GM19351 (cell line): ENCODE data around the gene FAM120AOS.

Source experiments
- ATAC-seq: cut with Tn5 transposase; IDR thresholded peaks from one replicate; pipeline ENCODE4 v1.9.1; 2021; ENCODE audit warnings: mild to moderate bottlenecking, moderate library complexity; ENCODE audit not compliant: unreplicated experiment

FAM120AOS gene

GRCh38 chr9:93453047-93453914, at the start of gene FAM120AOS:
FAM120AOS (minus strand) TSS chr9:93453581; CDS start chr9:93452709, 872 bp downstream.
- peak; percentile 58 for ATAC-seq

GRCh38 chr9:93501406-93501805, 48.0 kb upstream of the FAM120AOS start:
- ATAC-seq = no peak

GRCh38 chr9:93500571-93501298, 47.4 kb upstream of the FAM120AOS start:
- no peak for ATAC-seq

- ATAC-seq = no peak
Observed at GRCh38 chr9:93496285-93496684, 42.9 kb upstream of the FAM120AOS start.

GRCh38 chr9:93493949-93494348, 40.6 kb upstream of the FAM120AOS start:
- ATAC-seq = no peak

GRCh38 chr9:93492327-93492726, 38.9 kb upstream of the FAM120AOS start:
- ATAC-seq = no peak

- ATAC-seq = no peak
Observed at GRCh38 chr9:93491593-93492232, 38.3 kb upstream of the FAM120AOS start.

- ATAC-seq = no peak
Observed at GRCh38 chr9:93488244-93488643, 34.9 kb upstream of the FAM120AOS start.

- no peak for ATAC-seq
Observed at GRCh38 chr9:93486268-93486667, 32.9 kb upstream of the FAM120AOS start.

- no peak for ATAC-seq
Observed at GRCh38 chr9:93483497-93483896, 30.1 kb upstream of the FAM120AOS start.

- no peak for ATAC-seq
Observed at GRCh38 chr9:93480728-93481324, 27.4 kb upstream of the FAM120AOS start.

- no peak for ATAC-seq
Observed at GRCh38 chr9:93480262-93480661, 26.9 kb upstream of the FAM120AOS start.

- ATAC-seq = no peak
Observed at GRCh38 chr9:93479726-93480125, 26.3 kb upstream of the FAM120AOS start.

- ATAC-seq = no peak
Observed at GRCh38 chr9:93477397-93477796, 24.0 kb upstream of the FAM120AOS start.

- ATAC-seq = no peak
Observed at GRCh38 chr9:93476924-93477323, 23.5 kb upstream of the FAM120AOS start.

GRCh38 chr9:93475856-93476255, 22.5 kb upstream of the FAM120AOS start:
- ATAC-seq = no peak

- ATAC-seq = no peak
Observed at GRCh38 chr9:93475108-93475507, 21.7 kb upstream of the FAM120AOS start.

- ATAC-seq = no peak
Observed at GRCh38 chr9:93473411-93473810, 20.0 kb upstream of the FAM120AOS start.

- no peak for ATAC-seq
Observed at GRCh38 chr9:93471124-93471523, 17.7 kb upstream of the FAM120AOS start.

GRCh38 chr9:93470391-93470790, 17.0 kb upstream of the FAM120AOS start:
- ATAC-seq = no peak

GRCh38 chr9:93468763-93469456, 15.5 kb upstream of the FAM120AOS start:
- no peak for ATAC-seq
